Chondrocyte (in vitro differentiated cells): Measurements from ENCODE around the gene COL6A1. TPM values are rescaled to one million over a fixed set of nuclear protein-coding genes. Genes with fewer than 3 reads are reported as not detected.

Experiments
- DNase-seq: peaks from one replicate; pipeline ENCODE4 v3.0.0; 2021; ENCODE audit warnings: mixed read lengths, low spot score
- H3K27ac Mint-ChIP-seq: one replicate; pipeline ENCODE4 v1.8.0; 2021; ENCODE audit warnings: mild to moderate bottlenecking, moderate library complexity, mixed read lengths; ENCODE audit not compliant: unreplicated experiment
- H3K27me3 Mint-ChIP-seq: 2 replicates; pipeline ENCODE4 v1.8.0; 2021; ENCODE audit warnings: low read depth, mixed read lengths
- H3K36me3 Mint-ChIP-seq: 2 replicates; pipeline ENCODE4 v1.8.0; 2021; ENCODE audit warnings: low read depth, mixed read lengths
- H3K4me1 Mint-ChIP-seq: 2 replicates; pipeline ENCODE4 v1.8.0; 2021; ENCODE audit warnings: low read depth, mild to moderate bottlenecking, mixed read lengths
- H3K4me3 Mint-ChIP-seq: one replicate; pipeline ENCODE4 v1.8.0; 2021; ENCODE audit warnings: mild to moderate bottlenecking, moderate library complexity, mixed read lengths; ENCODE audit not compliant: unreplicated experiment
- H3K9me3 Mint-ChIP-seq: 2 replicates; pipeline ENCODE4 v1.8.0; 2021; ENCODE audit warnings: low read depth, mixed read lengths
- total RNA-seq: library from RNA; stranded (reverse); gene quantifications from 3 replicates; pipeline ENCODE4 v1.2.1, GENCODE V29; 2021
- TF ChIP-seq, protein P1 (sequence below): fragments of 200-600 bp; sonication (generic); IDR thresholded peaks from 2 replicates; pipeline ENCODE4 v1.5.0; 2021; ENCODE audit warnings: antibody characterized with exemption, mild to moderate bottlenecking, moderate library complexity

Gene COL6A1
- total RNA-seq, 1 donor from 2014 or later, result 1,052 TPM

GRCh38 chr21:46014828-46015227 lies 33.3 kb downstream of the COL6A1 start:
- Mint-ChIP-seq H3K9me3 (no peaks in the 10 kb centered on the region), H3K4me1 (no peaks in the 10 kb centered on the region), H3K36me3 (no peaks in the 10 kb centered on the region), H3K27ac (no peak overlapping the region), H3K27me3 (no peaks in the 10 kb centered on the region), H3K4me3 (no peak overlapping the region)
- DNase-seq, result no peak
- TF ChIP-seq, protein P1, sequence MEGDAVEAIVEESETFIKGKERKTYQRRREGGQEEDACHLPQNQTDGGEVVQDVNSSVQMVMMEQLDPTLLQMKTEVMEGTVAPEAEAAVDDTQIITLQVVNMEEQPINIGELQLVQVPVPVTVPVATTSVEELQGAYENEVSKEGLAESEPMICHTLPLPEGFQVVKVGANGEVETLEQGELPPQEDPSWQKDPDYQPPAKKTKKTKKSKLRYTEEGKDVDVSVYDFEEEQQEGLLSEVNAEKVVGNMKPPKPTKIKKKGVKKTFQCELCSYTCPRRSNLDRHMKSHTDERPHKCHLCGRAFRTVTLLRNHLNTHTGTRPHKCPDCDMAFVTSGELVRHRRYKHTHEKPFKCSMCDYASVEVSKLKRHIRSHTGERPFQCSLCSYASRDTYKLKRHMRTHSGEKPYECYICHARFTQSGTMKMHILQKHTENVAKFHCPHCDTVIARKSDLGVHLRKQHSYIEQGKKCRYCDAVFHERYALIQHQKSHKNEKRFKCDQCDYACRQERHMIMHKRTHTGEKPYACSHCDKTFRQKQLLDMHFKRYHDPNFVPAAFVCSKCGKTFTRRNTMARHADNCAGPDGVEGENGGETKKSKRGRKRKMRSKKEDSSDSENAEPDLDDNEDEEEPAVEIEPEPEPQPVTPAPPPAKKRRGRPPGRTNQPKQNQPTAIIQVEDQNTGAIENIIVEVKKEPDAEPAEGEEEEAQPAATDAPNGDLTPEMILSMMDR, result no peak

GRCh38 chr21:46017148-46017547 lies 35.6 kb downstream of the COL6A1 start:
- Mint-ChIP-seq H3K36me3 (no peaks in the 10 kb centered on the region), H3K4me1 (no peaks in the 10 kb centered on the region), H3K27me3 (no peaks in the 10 kb centered on the region), H3K9me3 (no peaks in the 10 kb centered on the region), H3K27ac (no peak overlapping the region), H3K4me3 (no peak overlapping the region)
- DNase-seq, result no peak
- TF ChIP-seq, protein P1, result no peak

GRCh38 chr21:46017695-46018094 lies 36.1 kb downstream of the COL6A1 start:
- Mint-ChIP-seq H3K27me3 (no peaks in the 10 kb centered on the region), H3K36me3 (no peaks in the 10 kb centered on the region), H3K9me3 (no peaks in the 10 kb centered on the region), H3K4me3 (no peak overlapping the region), H3K27ac (no peak overlapping the region), H3K4me1 (no peaks in the 10 kb centered on the region)
- TF ChIP-seq, protein P1, result no peak
- DNase-seq, result no peak

DNA sequence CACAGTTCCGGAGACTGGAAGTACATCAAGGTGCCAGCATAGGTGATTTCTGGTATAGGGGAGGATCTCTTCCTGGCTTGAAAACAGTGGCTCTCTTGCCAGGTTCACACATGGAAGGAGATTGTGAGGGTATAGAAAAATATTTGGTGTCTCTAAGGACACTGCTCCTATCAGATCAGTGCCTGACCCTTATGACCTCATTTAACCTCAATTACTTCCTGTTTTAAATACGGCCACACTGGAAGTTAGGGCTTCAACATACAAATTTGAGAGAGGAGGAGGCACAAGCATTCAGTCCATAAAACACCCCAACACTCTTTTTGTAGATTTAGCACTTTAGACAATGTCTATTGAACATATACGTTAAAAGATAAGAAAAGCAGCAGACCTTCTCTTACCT lies 37.0 kb downstream of the COL6A1 start:
- Mint-ChIP-seq H3K36me3 (no peaks in the 10 kb centered on the region), H3K27ac (no peak overlapping the region)
- no peak for DNase-seq

DNA sequence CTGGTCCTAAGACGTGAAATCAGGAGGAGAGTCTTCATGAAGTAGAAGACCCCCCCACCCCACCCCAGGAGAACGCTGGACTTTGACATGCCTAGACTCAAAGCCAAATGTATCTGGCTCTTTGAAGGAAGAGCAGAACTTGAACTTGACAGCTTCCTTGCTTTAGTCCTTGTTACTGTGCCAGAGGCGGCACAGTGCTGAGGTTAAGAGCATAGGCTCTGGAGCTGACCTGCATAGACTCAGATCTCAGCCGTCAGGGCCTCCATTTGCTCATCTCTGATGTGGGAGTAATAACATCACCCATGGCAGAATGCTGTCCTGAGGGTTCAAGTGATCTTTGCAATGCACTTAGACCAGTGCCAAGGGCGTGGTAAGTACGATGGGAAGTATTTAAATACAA lies 39.0 kb downstream of the COL6A1 start:
- Mint-ChIP-seq H3K4me3 (no peak overlapping the region), H3K4me1 (peaks cover 23% of the 10 kb centered on the region), H3K27me3 (no peaks in the 10 kb centered on the region), H3K9me3 (no peaks in the 10 kb centered on the region), H3K36me3 (no peaks in the 10 kb centered on the region), H3K27ac (no peak overlapping the region)
- DNase-seq, result no peak
- TF ChIP-seq, protein P1, result no peak

More for the DNA sequence above, 37.0 kb downstream of the COL6A1 start:
- TF ChIP-seq, protein P1, result no peak
- H3K9me3 Mint-ChIP-seq, result no peaks in the 10 kb centered on the region
- peaks cover 3% of the 10 kb centered on the region for H3K4me1 Mint-ChIP-seq
- no peak overlapping the region for H3K4me3 Mint-ChIP-seq
- H3K27me3 Mint-ChIP-seq, result no peaks in the 10 kb centered on the region
